GM18909 (cell line): ENCODE data around the gene MAMLD1.

Experiments
- ATAC-seq: cut with Tn5 transposase; IDR thresholded peaks from one replicate; pipeline ENCODE4 v1.9.1; 2021; ENCODE audit warnings: mild to moderate bottlenecking; ENCODE audit not compliant: unreplicated experiment, poor library complexity

Gene MAMLD1

DNA sequence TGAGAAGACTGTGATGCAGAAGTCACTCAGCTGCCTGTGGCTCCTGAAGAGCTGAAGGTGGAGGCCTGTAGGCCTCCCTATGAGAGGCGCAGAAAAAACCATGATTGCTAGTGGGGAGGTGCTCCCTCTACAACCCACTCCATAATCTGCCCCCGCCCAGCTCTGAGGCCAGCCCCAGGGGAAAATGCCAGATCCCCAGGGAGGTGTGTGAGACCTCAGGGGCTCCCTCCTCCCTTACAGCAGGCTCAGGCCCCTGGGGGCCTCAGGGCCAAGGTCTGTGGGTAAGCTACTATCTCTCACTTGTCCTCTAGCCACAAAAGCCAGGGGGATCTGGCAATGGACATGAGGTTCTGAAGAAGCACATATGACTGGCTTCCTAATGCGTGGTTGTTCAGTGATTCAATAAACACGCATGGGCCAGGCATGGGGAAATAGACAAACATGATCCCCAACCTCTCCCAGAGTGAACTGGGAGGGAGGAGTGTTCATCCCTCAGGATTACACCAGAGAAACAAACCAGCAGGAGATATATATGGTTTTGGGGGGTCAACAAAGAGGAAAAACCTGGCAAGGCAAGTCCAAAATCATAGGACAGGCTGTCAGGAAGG is 154.3 kb downstream of the MAMLD1 start:
- no peak for ATAC-seq

DNA sequence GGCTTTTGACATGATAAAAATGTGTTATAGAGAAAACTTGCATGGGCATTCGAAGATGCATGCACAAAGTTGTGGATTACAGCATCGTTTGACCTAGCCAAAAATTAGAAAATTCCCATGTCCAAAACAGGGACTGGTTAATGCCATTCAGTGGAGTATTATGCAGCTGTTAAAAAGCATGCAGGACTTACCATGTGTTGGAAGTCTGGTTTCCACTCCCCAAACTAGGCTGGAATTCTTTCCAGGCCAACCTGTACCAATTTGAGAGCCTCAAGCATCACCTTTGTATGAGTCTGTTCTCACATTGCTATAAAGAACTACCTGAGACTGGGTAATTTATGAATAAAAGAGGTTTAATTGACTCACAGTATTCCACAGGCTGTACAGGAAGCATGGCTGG is 159.4 kb downstream of the MAMLD1 start:
- ATAC-seq = no peak

DNA sequence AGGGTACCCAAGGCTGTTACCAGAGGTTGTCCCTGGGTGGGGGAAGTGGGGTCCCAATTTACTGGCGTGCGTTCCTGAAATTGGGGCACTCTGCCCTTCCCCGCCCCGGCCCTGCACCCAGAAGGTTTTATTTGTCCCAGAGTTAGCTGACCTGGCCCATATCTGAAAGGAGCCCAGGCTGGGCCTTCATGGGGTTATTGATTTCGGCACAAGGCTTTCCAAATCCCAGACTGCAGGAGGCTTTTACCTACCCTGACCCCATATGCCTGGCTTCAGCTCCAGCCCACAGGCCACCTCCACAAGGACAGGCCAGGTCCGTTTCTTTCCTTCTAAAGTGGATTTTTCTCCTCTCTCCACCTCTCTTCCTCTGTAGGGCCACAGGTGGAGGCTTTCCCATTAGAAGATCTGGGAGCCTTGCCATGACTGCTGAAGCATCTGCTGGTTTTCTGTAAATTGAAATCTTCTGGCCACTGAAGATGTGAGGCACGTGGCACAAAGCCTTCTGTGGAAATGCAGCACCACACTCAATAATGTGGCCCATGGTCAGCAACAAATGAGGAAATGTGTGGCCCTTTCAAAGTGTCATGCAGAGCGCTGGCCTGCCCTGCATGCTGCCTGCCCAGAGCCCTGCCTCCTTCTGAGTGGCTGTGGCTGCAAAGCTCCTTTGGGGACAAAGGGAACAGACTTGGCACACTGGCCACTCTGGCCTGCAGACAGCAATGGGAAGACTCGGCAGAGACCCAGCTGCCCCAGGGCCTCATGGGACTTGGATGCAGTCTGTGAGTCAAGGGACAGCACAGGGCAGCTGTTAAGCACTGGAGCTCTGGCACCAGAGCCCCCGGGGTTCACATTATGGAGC is 162.2 kb downstream of the MAMLD1 start:
- ATAC-seq = no peak

DNA sequence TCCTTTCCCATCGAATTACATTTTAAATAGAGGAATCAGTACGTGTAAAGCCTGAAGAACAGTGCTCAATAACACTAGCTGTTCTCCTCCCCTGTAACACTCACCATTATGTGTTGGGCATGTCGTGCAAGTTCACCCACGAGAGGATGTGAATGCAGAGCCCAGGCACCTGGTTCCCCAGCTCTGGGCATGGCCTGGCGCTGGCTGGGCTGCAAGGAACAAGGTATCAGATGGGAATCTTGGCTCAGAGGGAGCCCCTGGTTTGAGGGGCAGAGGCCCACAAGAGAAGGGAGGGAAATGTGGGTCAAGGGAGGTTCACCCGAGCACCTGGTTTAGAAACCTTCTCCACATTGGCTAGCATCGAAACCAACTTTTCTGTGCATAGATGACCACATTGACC is 163.6 kb downstream of the MAMLD1 start:
- ATAC-seq = no peak

DNA sequence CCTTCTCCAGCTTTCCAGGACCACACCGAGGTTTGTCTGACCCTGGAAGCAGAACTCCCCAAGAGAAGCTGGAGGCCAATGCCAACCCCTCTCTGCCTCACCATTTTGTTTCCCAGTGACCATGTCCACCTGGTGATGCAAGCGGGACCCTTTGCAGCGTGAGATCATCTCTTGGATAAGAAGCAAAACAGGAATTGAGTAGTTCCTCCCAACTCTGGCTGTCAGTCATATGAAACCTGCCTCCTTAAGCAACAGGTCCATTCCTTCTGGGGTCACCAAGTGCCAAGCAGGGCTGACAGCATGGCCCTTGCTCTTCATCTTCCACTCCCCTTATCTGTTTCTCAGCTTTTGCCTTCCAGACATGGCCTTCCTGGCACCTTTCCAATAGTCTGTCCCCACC is 164.0 kb downstream of the MAMLD1 start:
- no peak for ATAC-seq

DNA sequence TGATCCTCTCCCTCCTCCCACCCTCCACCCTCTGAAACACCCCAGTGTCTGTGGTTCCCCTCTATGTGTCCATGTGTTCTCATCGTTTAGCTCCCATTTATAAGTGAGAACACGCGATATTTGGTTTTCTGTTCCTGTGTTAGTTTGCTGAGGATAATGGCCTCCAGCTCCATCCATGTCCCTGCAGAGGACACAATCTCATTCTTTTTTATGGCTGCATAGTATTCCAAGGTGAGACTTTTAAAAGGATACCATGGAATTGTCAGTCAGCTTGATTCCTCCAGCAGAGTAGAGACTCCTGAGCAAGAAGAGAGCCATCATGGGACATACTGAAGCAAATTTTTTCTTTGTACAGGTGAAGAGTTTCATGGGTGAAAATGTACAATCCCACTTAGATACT is 166.5 kb downstream of the MAMLD1 start:
- ATAC-seq = no peak

DNA sequence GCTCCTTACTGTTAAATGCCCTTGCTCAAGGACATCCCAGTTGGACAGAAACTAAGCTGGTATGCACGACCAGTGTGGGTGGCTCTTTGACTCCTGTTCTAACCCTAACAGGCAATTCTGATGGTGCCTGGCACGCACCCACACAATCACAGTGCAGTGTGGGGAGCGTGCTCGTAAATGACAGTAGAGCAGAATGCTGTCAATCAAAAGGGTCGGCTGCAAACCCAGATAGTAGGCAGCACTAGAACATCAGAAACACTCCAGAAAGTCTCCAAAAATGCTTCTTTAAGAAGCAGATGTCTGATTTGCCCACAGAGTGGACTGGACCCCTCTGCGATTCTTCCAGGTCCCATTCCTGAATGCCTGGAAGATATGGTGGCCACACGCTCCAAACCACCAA is 167.7 kb downstream of the MAMLD1 start:
- ATAC-seq = no peak

DNA sequence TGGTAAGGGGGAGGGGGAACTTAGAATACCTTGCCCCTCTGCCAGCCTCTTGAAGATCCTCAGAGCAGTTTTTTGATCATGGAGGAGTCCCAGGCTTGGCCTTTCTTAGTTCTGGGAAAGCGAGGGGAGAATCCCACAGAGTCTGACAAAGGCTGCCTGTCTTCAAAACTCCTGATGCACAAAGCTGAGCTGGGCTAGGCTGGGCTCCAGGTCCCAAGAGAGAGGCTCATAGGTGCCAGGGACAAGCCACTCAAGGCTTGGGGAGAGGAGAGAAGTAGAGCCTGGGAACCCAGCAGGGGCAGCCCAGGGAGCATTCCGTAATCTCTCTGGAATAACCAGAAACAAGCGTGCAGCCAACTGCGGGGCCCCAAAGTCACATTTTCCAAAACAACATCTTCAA is 168.3 kb downstream of the MAMLD1 start:
- ATAC-seq = no peak

DNA sequence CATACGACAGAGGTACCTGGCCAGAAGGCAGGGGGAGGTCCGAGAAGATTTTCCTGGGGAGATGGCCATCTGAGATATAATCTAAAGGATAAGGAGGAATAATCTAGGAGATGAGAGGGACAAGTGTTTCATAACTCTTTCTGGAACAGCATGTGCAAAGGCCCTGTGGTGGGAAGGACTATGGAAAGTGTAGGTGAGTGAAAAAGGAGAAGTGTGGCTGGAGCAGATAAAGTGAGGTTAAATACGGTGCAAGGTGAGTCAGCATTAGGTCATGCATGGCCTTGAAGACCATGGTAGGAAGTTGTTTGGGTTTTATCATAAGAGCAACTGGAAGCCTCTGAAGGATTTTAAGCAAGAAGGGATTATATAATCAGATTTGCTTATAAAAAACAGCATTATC is 170.7 kb downstream of the MAMLD1 start:
- ATAC-seq = no peak

DNA sequence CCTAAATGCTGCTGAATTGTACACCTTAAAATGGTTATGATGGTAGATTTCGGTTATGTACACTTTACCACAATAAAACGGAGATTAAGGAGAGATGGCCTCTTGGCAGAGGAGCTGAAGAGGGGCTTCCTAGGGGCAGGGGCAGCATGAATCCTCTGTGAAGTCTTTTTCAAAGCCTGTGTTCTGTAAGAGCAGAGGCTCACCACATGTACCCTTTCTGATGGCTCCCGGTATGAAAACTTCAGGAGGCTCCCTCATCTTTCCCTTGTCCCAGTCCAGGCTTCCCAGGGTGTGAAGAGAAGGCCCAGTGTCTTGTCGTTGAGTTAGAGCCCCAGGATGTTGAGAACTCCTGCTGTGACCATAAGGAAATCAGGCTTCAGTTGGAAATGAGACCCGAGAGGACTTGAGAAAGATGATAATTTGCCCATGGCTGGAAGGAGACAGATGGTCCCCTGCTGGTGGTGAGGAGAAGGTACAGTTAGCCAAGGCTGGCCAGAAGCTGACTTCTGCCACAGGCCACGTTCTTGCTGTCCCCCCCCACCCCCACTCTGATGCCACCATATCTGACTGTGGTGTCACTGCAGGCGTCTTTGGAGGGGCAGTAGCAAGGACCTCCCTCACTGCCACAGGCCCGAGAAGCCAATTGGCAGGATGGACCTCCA is 173.5 kb downstream of the MAMLD1 start:
- no peak for ATAC-seq

DNA sequence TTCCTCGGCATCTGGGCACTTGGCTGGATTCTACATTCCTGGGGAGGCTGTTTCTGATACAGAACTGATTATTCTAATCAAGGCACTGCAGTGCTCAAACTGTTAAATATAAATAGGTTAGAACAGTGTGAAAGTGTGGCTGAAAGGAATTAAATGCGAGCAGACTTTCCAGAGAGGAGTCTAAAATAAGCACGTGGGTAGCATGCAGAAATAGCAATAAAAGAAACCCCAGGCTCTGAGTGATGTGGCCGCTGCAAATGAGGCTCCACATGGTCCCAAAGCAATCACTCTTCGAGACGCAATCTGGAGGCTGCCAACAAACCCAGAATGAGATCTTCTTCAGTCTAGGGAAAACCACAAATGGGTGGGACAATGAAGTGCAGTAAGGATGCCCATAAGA is 174.7 kb downstream of the MAMLD1 start:
- ATAC-seq = no peak

DNA sequence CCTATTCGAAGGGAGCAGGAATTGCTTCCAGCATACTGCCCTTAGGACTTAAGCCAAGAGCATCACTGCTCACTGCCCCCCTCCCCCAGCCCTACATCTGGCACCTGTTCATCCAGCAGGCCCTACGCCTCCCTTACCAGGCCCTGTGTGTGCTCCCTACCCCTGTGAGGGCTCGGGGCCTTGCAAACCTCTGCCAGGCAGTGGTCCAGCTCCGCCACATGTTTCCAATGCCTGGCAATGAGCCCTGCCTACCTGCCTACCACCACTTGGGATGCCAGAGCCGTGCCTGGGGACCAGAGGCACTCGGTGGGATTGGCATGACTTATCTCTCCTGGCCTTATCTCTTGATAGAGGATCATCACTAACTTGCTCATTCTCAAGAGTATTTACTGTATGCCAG is 177.8 kb downstream of the MAMLD1 start:
- ATAC-seq = no peak

DNA sequence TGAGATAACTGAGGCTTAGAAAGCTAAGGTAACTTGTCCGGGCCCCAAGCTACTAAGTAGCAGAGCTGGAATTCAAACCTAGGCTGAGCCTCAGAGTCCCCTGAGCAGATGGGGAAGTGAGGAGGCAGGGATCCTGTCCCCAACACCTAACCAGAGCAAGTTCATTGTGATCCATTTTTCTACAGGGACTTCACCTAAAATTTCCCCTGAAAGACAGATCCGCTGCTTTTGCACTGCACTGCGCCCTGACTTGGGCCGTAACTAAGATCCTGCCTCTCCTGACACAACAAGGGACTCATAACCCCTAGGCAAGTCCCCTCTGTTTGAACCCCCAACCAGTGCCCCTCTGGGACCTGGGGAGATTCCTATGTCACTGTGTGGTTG is 179.7 kb downstream of the MAMLD1 start:
- peak; percentile 24 for ATAC-seq

DNA sequence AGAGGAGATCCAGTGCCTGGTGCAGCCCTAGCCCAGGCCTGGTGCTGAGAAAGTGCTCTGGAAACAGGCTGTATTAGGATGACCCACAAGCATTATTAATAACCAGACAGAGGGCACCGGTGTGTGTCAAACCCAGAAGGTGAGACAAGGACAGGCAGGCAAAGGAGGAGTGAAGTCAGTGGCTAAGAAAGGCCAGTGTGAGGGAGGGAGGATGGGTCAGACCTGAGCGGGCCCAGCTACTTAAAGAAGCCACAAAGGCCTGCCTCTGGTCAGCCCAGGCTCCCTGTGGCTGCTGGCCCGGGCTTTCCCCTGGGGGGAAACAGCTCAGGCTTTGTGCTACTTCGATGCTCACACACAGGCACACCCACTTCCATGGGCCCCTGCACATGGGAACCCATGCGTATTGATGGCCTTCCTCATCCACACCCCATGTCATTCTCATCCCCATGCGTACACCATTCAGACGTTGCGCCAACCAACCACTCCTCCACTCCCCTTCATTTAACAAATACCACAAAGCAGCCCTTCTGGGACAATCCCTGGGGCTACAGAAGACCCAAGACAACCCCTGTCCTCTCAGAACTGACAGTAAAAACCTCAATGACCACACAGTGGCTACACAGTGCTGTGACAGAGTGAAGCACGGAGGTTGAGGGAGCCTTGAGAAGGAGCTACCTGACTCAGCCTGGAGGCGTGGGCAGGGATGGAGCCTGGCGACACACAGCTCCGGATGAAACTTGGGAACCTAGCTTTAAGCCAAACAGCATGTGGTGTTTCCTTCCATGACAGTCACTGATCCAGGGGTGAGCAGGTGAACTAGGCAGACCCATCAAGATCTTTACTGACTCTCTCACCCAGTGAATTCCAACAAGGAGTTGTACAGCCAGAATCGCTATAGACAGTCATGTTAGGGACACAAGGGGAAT is 180.4 kb downstream of the MAMLD1 start:
- peak; percentile 58 for ATAC-seq

DNA sequence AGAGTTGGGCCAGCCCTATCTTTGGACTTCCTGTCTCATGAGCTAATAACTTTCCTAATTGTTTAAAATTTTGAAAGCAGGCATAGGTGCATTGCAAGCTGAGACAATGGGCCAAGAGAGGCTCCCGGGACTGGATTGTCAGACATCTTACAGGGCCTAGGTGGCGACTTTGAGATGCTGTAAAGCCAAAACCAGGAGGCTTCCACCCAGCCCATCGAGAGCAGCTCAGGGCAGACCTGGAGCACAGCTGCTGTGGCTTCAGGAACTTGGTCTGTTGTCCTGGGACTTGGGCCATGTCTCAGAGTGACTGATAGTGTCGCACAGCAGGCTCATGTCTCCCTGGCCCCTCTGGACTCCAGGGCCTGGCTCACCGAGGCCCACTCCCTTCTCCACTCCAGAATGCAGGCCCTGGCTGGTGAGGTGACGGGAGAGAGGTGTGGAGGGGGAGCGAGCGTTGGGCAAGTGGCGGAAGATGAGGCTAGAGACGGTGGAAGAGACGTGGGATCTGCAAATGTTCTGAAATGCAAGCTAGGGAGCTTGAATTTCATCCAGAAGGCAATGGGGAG is 181.2 kb downstream of the MAMLD1 start:
- no peak for ATAC-seq

DNA sequence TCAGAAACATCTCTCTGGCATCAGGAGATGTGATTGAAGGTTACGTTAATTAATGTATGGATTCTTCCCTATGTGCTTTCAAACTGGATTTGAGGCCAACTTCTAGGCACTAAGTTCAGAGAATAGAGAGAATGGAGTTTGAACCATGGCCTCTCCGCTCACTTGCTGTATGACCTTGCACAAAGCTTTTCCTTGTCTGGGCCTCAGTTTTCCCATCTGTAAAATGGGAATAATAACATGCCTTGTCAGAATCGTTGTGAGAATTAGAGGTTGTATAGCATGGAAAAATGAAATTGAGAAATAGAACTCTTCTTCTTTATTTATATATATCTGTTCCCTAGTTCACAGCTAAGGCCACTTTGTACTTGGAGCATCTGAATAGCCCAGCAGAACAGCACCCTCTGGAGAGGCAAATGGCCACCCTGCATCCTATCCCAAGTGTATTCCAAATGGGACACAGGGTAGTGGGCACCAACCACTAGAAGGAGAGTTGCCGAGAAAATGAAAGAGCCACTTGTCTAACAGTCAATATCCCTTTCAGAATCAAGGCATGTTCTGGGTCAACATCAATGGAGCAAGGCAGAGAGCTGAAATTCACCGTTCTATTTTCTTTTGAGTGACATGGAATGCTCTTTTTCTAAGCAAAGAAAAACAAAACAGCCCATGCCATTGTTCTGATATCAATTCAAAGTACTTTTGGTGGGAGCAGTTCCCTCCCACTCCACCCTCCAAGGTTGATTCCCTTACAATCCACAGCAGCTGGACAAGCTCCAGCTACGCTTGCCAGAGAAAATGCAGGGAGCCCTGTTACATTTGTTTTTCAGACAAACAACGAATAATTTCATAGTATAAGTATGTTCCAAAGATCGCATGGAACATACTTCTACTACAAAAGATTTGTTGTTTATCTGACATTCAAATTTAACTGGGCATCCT is 182.0 kb downstream of the MAMLD1 start:
- ATAC-seq = no peak

DNA sequence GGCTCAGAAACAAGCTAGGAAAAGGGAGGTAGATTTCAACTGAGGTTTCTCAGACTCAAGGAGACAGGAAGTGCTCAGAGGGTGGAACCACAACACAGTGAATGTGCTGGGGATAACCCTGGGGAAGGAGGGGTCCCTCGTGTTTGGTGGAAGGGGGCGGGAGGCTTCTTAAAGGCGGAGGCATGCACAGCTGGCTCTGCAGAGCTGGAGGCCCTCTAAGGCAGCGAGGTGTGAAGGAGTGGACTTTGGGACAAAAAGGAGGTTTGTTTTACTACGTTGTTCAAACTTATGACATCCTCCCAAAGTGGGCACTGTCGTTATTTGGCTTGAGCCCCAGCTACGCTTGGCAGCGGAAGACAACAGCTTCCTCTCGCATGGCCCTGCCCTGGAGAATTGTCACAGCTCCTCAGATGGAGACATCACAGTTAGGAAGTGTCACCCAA is 183.6 kb downstream of the MAMLD1 start:
- ATAC-seq = no peak

DNA sequence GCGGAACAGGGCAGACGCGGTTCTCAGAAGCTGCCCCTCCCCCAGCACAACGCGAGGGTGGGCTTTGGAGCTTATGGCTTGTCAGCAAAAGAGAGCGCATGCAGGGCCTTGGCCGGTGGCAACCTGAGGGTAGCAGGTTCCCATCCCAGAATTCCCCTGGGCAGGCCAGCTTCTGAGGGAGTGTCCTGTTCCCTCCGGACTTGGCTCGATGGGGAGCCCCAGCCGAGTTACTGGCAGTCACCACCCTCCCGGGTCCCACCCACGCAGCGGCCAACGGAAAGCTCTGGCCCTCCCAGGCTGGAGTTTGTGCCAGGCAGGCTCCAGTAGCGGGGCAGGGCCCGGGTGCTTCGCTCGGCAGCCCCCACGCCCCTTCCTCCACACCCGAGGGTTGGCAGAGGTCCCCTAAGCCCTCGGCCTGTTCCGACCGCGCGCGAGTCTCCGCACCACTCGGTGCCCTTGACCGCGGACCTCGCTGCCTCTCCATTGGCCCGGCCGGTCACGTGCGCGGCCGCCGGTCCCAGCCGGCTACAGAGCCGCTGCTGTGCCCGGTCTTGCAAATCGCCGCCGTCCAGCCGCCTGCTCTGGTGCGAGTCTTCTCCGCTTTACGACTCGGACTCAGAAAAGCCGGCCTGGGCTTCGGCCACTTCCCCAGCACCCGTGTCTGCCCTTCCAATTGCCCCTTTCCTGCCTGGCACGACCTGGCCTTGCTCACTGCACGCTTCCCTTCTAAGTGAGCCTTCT is 184.4 kb downstream of the MAMLD1 start:
- ATAC-seq = peak; percentile 58
